ENCODE measurements around the gene HOXA2.

- TF ChIP-seq CTCF (IDR thresholded peaks at IDR 0.05), result no peak
- no peak for TF ChIP-seq POLR2A (IDR thresholded peaks at IDR 0.05)
- TF ChIP-seq POLR2AphosphoS5 (IDR thresholded peaks at IDR 0.05; ENCODE audit: insufficient read depth in 1 of 2, low read depth in 1 of 2), result no peak
These were observed 3.9 kb upstream of the HOXA2 start for GRCh38 chr7:27106181-27106900.
